ENCODE data around the gene AMBRA1.

AMBRA1 gene

GRCh38 chr11:46553814-46554212, 40.0 kb downstream of the AMBRA1 start:
- DNase-seq (ENCODE audit: low read depth): no peak
- TF ChIP-seq CTCF (IDR thresholded peaks at IDR 0.05; ENCODE audit: low read depth, low read length, missing control alignments): no peak
- no peak overlapping the region for H3K4me3 ChIP-seq (ENCODE audit: low read depth, low read length)

- no peak overlapping the region for H3K4me3 ChIP-seq (ENCODE audit: low read depth, low read length)
- no peak for TF ChIP-seq CTCF (IDR thresholded peaks at IDR 0.05; ENCODE audit: low read depth, low read length, missing control alignments)
- DNase-seq (ENCODE audit: low read depth): no peak
Measured at GRCh38 chr11:46551261-46551660, 42.6 kb downstream of the AMBRA1 start.

GRCh38 chr11:46547579-46547978, 46.2 kb downstream of the AMBRA1 start:
- H3K4me3 ChIP-seq (ENCODE audit: low read depth, low read length): no peak overlapping the region
- DNase-seq (ENCODE audit: low read depth): no peak
- no peak for TF ChIP-seq CTCF (IDR thresholded peaks at IDR 0.05; ENCODE audit: low read depth, low read length, missing control alignments)

- no peak for DNase-seq (ENCODE audit: low read depth)
- H3K4me3 ChIP-seq (ENCODE audit: low read depth, low read length): no peak overlapping the region
- TF ChIP-seq CTCF (IDR thresholded peaks at IDR 0.05; ENCODE audit: low read depth, low read length, missing control alignments): no peak
Measured at GRCh38 chr11:46543564-46543963, 50.3 kb downstream of the AMBRA1 start.

- TF ChIP-seq CTCF (IDR thresholded peaks at IDR 0.05; ENCODE audit: low read depth, low read length, missing control alignments): no peak
- no peak overlapping the region for H3K4me3 ChIP-seq (ENCODE audit: low read depth, low read length)
- no peak for DNase-seq (ENCODE audit: low read depth)
Measured at GRCh38 chr11:46541593-46542371, 52.0 kb downstream of the AMBRA1 start.

- DNase-seq (ENCODE audit: low read depth): no peak
- TF ChIP-seq CTCF (IDR thresholded peaks at IDR 0.05; ENCODE audit: low read depth, low read length, missing control alignments): no peak
- no peak overlapping the region for H3K4me3 ChIP-seq (ENCODE audit: low read depth, low read length)
Measured at GRCh38 chr11:46540807-46541206, 53.0 kb downstream of the AMBRA1 start.

All from GM12864 (cell line).